GM18517 (cell line): ENCODE results near the gene TACR1.
"Not testable (repeated sequence)": the region's sequence is repeated elsewhere in the genome, so short reads cannot be mapped to it uniquely, and the experiment has no call there.

Experiments used
- ATAC-seq: cut with Tn5 transposase; IDR thresholded peaks from one replicate; pipeline ENCODE4 v1.9.1; 2021; ENCODE audit warnings: mild to moderate bottlenecking, moderate library complexity; ENCODE audit not compliant: unreplicated experiment

Gene TACR1

GRCh38 chr2:75094405-75094804 is 104.9 kb downstream of the TACR1 start:
- ATAC-seq, result no peak

DNA sequence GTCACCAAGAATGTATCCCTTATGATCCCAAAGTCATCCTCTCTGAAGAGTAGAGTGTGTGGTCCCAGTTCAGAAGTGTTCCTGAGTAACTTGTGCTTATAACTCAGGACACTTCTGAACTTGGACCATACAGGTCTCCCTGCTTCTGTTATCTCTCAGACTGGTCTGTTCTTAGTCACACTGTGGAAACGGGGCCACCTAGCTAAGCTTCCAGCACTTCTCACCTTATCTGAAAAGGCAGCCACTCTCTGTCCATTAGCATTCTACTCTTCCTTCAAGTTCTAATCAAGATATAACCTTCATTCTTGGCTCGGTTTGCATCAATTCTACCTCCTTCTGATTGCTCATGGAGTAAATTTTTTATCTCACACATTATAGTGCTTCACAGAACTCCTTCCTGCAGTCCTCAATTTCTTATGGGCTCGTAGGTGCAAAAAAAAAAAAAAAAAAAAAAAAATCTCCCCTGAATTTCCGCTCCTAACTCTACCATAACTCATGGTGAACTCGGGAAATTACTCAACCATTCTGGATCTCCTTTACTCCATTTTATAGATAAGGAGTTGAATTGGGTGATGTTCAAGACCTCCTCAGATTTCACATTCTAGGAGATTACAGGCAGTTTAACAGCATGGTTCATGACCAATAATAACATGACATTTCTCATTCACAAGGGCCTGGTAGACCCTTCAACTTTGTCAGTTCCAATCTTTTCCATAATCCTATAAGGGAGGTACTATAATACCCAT is 108.4 kb downstream of the TACR1 start:
- ATAC-seq, result no peak

DNA sequence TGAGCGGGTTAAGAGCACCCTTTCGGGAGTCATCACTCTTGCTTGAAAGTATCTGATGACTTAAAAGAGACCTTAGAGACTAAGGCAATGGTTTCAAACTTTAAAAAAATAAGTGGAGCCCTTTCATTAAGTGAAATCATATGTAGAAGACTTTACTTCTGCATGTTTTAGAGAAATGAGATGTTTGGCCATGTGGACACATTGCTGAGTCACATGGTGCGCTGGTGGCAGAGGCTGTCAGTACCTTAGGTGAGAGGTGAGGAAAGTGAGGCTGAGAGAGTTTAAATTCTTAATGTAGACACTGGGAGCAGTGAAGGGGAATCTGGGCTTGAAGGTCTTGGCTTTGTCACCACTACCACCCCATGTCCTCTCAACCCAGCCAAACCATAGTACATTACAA is 109.8 kb downstream of the TACR1 start:
- ATAC-seq, result no peak

DNA sequence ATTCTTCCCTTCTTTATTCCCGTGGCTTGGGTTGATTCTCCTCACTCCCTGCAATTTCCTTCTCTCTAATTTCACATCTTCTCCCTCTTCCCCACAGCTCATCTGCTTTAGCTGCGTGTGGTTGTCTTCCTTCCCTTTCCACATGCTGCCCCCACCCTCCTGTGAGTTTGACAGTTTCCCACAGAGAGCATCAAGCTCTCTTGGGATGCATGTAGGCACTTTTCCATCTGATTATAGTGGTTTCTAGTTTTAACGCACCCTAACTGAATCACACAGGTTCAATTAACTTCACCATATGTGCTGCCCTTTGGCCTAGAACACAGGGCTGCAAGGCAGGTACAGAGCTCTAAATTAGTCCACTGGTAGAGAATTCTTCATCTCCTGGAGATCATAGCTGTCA is 110.5 kb downstream of the TACR1 start:
- ATAC-seq, result no peak

- no peak for ATAC-seq
Measured at GRCh38 chr2:75087736-75088135, 111.6 kb downstream of the TACR1 start.

DNA sequence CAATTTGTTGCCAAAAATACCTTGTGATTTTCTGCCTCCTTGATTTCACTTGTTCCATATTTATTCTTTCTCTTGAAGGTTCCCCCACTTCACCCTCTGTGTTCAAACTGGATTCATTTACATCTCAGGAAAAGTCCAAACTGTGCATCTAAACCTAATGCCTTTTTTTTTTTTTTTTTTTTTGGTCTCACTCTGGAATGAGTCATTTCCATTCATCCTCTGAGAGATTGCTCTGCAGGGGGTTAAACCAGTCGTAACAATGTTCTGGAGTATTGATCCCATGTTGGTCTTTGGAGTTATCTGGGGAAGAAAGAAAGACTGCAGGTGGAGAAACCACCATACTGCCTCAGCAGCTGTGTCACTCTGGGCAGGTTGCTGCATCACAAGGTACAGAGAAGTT is 119.7 kb downstream of the TACR1 start:
- ATAC-seq, result no peak

DNA sequence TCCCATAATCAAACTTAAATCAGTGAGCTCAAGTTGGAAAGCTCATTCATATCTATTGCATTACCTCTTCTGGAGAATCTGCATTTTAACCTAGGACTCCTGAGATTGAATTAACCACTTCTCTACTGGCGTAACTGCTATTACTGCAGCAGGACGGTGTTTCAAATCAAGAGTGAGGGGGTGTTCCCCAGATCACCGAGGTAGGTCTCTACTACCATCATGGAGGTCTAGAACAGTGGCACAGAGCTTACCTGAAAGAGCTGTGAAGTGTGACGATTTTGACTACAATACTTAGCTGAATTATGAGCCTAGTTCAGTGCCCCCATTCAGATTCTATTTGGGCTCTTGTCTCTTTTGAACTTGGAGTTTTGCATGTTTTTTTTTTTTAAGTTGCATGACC is 121.4 kb downstream of the TACR1 start:
- no peak for ATAC-seq

GRCh38 chr2:75076088-75076487 is 123.2 kb downstream of the TACR1 start:
- no peak for ATAC-seq

- ATAC-seq, result no peak
Measured at GRCh38 chr2:75074708-75075107, 124.6 kb downstream of the TACR1 start.

- no peak for ATAC-seq
Measured at GRCh38 chr2:75074228-75074627, 125.1 kb downstream of the TACR1 start.

DNA sequence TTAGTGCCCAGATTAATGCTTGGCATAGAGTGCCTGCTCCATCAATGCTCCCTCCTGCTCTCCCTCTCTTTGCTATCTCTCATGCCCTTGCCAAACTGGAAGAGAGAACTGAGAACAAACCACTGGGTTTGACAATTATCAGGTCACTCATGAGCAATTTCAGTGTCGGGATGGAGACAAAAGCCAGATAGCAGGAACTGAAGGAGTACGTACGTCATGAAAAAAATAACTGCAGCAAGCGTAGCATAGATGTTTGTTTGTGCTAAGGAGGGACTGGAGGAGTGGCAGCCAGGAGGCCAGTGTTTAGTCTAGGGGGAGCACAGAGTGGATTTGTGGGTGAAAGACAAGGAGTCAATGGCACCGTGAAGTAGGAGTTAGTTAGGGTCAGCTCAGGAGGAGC is 127.6 kb downstream of the TACR1 start:
- ATAC-seq, result no peak

DNA sequence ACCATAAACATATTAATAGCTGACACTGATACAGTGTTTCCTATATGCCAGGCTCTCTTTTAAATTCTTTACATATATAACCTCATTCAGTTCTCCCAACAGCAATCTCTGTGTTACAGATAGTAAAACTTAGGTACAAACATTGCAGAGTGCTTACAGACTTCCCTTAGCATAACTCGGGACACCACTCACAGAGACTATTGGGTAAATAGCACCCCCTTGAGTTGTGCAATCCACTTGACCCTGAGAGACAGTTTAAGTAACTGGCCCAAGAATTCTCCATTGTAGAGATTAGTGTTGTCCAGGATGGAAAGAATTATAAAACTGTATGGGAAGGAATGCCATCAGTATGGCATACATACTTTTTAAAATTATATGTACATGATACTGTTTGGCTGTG is 130.8 kb downstream of the TACR1 start:
- no peak for ATAC-seq

DNA sequence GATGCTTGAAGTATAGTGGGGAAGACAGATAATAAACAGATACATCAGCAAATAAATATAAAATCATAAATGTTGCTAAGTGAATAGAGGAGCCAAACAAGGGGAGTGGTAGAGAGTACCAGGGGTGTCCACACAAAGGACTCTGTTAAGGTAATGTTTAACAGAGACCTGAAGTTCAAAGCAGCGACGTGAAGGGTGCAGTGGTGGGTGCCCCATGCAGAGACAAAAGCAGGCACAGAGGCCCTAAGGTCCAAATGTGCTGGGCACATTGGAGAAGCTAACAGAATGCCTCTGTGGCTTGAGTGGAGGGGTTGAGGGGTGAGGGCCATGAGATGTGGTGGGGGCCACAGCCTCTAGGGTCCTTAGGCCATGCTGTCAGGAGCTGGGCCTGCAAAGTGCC is 131.8 kb downstream of the TACR1 start:
- ATAC-seq, result no peak

GRCh38 chr2:75066121-75066902 is 133.0 kb downstream of the TACR1 start:
- no peak for ATAC-seq

DNA sequence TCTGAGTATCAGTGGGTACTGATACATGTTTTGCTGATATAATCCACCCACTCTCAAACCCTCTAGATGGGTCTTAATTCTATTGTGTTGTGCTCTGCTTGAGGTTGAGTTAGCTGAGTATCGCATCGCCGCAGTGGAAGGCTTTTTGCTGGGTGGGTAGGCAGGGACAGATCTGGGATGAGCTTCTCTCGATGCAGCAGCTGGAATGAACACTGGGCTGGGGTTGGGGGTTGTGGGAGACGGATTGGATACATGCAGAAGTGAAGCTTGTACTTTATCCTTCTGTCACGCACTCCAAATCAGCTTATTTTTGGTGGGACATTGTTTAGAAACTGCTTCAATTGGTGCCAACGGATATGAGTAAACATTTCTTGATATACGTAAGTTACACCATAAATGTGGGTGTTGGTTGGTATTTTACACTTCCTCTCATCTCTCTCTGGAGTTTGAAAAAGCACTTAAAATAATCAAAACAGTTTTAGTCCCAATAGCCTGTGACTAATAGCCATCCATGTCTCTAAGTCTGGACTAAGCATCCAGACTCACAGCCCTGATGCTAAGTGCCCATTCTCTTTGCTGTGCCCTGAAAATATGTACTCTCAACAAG is 133.8 kb downstream of the TACR1 start:
- no peak for ATAC-seq

- no peak for ATAC-seq
Measured at GRCh38 chr2:75064691-75065396, 134.5 kb downstream of the TACR1 start.

DNA sequence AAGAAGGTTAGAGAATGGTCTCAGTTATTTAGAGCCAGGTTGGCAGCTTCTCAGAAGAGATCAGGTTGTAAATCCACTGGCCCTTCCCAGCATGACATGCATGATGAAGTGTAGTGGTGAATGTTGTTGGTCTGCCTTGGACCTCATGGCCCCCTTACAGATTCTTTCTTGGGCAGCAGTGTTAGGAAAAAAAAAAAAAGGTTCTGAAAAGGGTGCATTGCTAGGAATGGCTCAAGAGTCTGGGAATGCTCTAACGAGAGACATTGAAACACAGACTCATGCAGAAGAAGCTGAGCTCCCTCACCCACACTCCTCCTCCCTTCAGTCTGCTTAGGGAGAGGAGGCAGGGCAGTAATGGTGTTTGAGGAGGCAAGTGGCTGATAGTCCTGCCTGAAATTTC is 135.4 kb downstream of the TACR1 start:
- ATAC-seq, result no peak

GRCh38 chr2:75058427-75058826 is 140.9 kb downstream of the TACR1 start:
- no peak for ATAC-seq

DNA sequence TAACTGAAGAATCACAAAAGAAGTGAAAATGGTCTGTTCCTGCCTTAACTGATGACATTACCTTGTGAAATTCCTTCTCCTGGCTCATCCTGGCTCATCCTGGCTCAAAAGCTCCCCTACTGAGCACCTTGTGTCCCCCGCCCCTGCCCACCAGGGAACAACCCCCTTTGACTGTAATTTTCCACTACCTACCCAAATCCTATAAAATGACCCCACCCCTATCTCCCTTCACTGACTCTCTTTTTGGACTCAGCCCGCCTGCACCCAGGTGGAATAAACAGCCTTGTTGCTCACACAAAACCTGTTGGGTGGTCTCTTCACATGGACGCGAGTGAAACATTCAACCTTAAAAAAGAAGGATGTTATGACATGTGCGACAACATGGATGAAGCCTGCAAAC is 142.2 kb downstream of the TACR1 start:
- not testable (repeated sequence) for ATAC-seq

- ATAC-seq, result no peak
Measured at GRCh38 chr2:75055820-75056675, 143.3 kb downstream of the TACR1 start.
